ENCODE results near the gene IL34. TPM values are rescaled to one million over a fixed set of nuclear protein-coding genes. Genes with fewer than 3 reads are reported as not detected.

IL34 gene
- total and polyA plus RNA-seq, 2 experiments from 2014 or later: not detected

- H3K79me2 ChIP-seq (ENCODE audit: insufficient read depth): no peaks in the 10 kb centered on the region
- in situ Hi-C loops (cut with MboI): no loop called here
- TF ChIP-seq EZH2phosphoT487 (IDR thresholded peaks at IDR 0.05; ENCODE audit: insufficient read depth, low read depth): no peak
- no peak for TF ChIP-seq EZH2 (IDR thresholded peaks at IDR 0.05; ENCODE audit: insufficient read depth, poor library complexity, severe bottlenecking)
- 56 to 57% methylated on average over 19 of the region's 19 CpGs for whole genome bisulfite sequencing, 2 experiments (ENCODE audit: low coverage in 1 of 2, low lambda C conversion rate in 2 of 2, missing lambda C conversion rate in 2 of 2)
- no peaks in the 10 kb centered on the region for H3K36me3 ChIP-seq (ENCODE audit: low read depth)
- no peak overlapping the region for H3K27ac ChIP-seq
- H4K20me1 ChIP-seq (ENCODE audit: insufficient read depth): no peaks in the 10 kb centered on the region
- no peak overlapping the region for H3K4me3 ChIP-seq
- H3K27me3 ChIP-seq (replicated peaks; ENCODE audit: insufficient read depth): no peaks in the 10 kb centered on the region
- H3K4me1 ChIP-seq (ENCODE audit: insufficient read depth): peaks cover 41% of the 10 kb centered on the region
- no peaks in the 10 kb centered on the region for H3K9me3 ChIP-seq (ENCODE audit: low read depth)
- H3K9me2 ChIP-seq (ENCODE audit: insufficient read depth): no peaks in the 10 kb centered on the region
- DNase-seq: no peak
- H3K9ac ChIP-seq: peak overlapping the region; percentile 21; the same call in 1 of the 2 replicates
- no peak overlapping the region for H2AFZ ChIP-seq
- H3K4me2 ChIP-seq (ENCODE audit: unreplicated experiment): no peak overlapping the region
- H3F3A ChIP-seq (ENCODE audit: insufficient read depth): peaks cover 16% of the 10 kb centered on the region
Observed at GRCh38 chr16:70696952-70697593, 50.7 kb downstream of the IL34 start.

- Histone ChIP-seq H3K9ac (peak overlapping the region; percentile 21; the same call in 1 of the 2 replicates), H3K4me2 (ENCODE audit: unreplicated experiment) (no peak overlapping the region), H3K36me3 (ENCODE audit: low read depth) (no peaks in the 10 kb centered on the region), H3K27ac (no peak overlapping the region), H3K4me3 (no peak overlapping the region), H3K9me2 (ENCODE audit: insufficient read depth) (no peaks in the 10 kb centered on the region), H3K9me3 (ENCODE audit: low read depth) (no peaks in the 10 kb centered on the region), H3F3A (ENCODE audit: insufficient read depth) (peaks cover 22% of the 10 kb centered on the region), H2AFZ (no peak overlapping the region), H3K27me3 (replicated peaks; ENCODE audit: insufficient read depth) (no peaks in the 10 kb centered on the region), H4K20me1 (ENCODE audit: insufficient read depth) (no peaks in the 10 kb centered on the region), H3K79me2 (ENCODE audit: insufficient read depth) (no peaks in the 10 kb centered on the region), H3K4me1 (ENCODE audit: insufficient read depth) (peaks cover 41% of the 10 kb centered on the region)
- in situ Hi-C loops (cut with MboI): no loop called here
- TF ChIP-seq EZH2 (IDR thresholded peaks at IDR 0.05; ENCODE audit: insufficient read depth, poor library complexity, severe bottlenecking) (no peak), EZH2phosphoT487 (IDR thresholded peaks at IDR 0.05; ENCODE audit: insufficient read depth, low read depth) (no peak)
- whole genome bisulfite sequencing, 2 experiments (ENCODE audit: low coverage in 1 of 2, low lambda C conversion rate in 2 of 2, missing lambda C conversion rate in 2 of 2): 45 to 50% methylated on average over 14 of the region's 14 CpGs
- peak; percentile 52 for DNase-seq
Observed at GRCh38 chr16:70697594-70698170, 51.3 kb downstream of the IL34 start.

- Histone ChIP-seq H3K9ac (no peak overlapping the region), H3F3A (ENCODE audit: insufficient read depth) (peaks cover 28% of the 10 kb centered on the region), H3K4me1 (ENCODE audit: insufficient read depth) (peaks cover 41% of the 10 kb centered on the region), H3K4me2 (ENCODE audit: unreplicated experiment) (no peak overlapping the region), H4K20me1 (ENCODE audit: insufficient read depth) (no peaks in the 10 kb centered on the region), H3K79me2 (ENCODE audit: insufficient read depth) (no peaks in the 10 kb centered on the region), H3K27ac (no peak overlapping the region), H3K9me3 (ENCODE audit: low read depth) (no peaks in the 10 kb centered on the region), H3K9me2 (ENCODE audit: insufficient read depth) (no peaks in the 10 kb centered on the region), H3K27me3 (replicated peaks; ENCODE audit: insufficient read depth) (no peaks in the 10 kb centered on the region), H3K4me3 (no peak overlapping the region), H2AFZ (no peak overlapping the region), H3K36me3 (ENCODE audit: low read depth) (no peaks in the 10 kb centered on the region)
- in situ Hi-C loops (cut with MboI): no loop called here
- no peak for TF ChIP-seq EZH2 (IDR thresholded peaks at IDR 0.05; ENCODE audit: insufficient read depth, poor library complexity, severe bottlenecking)
- TF ChIP-seq EZH2phosphoT487 (IDR thresholded peaks at IDR 0.05; ENCODE audit: insufficient read depth, low read depth): no peak
- 98 to 99% methylated on average over 8 to 10 of the region's 10 CpGs for WGBS, 2 experiments (ENCODE audit: low coverage in 1 of 2, low lambda C conversion rate in 2 of 2, missing lambda C conversion rate in 2 of 2)
- no peak for DNase-seq
Observed at GRCh38 chr16:70698901-70699300, 52.5 kb downstream of the IL34 start.

- Histone ChIP-seq H3K4me2 (ENCODE audit: unreplicated experiment) (no peak overlapping the region), H3F3A (ENCODE audit: insufficient read depth) (peaks cover 28% of the 10 kb centered on the region), H3K9ac (no peak overlapping the region), H3K36me3 (ENCODE audit: low read depth) (no peaks in the 10 kb centered on the region), H3K4me1 (ENCODE audit: insufficient read depth) (peaks cover 41% of the 10 kb centered on the region), H2AFZ (no peak overlapping the region), H3K79me2 (ENCODE audit: insufficient read depth) (no peaks in the 10 kb centered on the region), H4K20me1 (ENCODE audit: insufficient read depth) (no peaks in the 10 kb centered on the region), H3K27ac (no peak overlapping the region), H3K27me3 (replicated peaks; ENCODE audit: insufficient read depth) (no peaks in the 10 kb centered on the region), H3K9me3 (ENCODE audit: low read depth) (no peaks in the 10 kb centered on the region), H3K9me2 (ENCODE audit: insufficient read depth) (no peaks in the 10 kb centered on the region), H3K4me3 (no peak overlapping the region)
- WGBS, 2 experiments (ENCODE audit: low coverage in 1 of 2, low lambda C conversion rate in 2 of 2, missing lambda C conversion rate in 2 of 2): 96 to 97% methylated on average over 17 of the region's 17 CpGs
- DNase-seq: no peak
- TF ChIP-seq EZH2phosphoT487 (IDR thresholded peaks at IDR 0.05; ENCODE audit: insufficient read depth, low read depth) (no peak), EZH2 (IDR thresholded peaks at IDR 0.05; ENCODE audit: insufficient read depth, poor library complexity, severe bottlenecking) (no peak)
- in situ Hi-C loops (cut with MboI): no loop called here
Observed at GRCh38 chr16:70699696-70700095, 53.3 kb downstream of the IL34 start.
